Endothelial cell of umbilical vein (primary cell): ENCODE data around the gene INPP4B. TPM values are rescaled to one million over a fixed set of nuclear protein-coding genes. Genes with fewer than 3 reads are reported as not detected.

Experiments used
- BruUV-seq: library from RNA; stranded (reverse); fragments of 400-500 nt; replicated peaks from 2 replicates; lab custom pipeline; 2021; lab: Mats Ljungman, UMichigan
- CTCF ChIA-PET: fragments of 300-600, 350-600 bp; sonication (Branson Sonifier 250); formaldehyde crosslinking; loops from one replicate; lab custom pipeline; 2021; ENCODE audit warnings: antibody characterized with exemption, inconsistent platforms; lab: Charles Lee
- POLR2A ChIA-PET: fragments of 300-600, 350-600 bp; sonication (Branson Sonifier 250); formaldehyde crosslinking; loops from one replicate; lab custom pipeline; 2021; ENCODE audit warnings: antibody characterized with exemption, inconsistent platforms; lab: Charles Lee
- DNase-seq: peaks from one replicate; pipeline ENCODE4 v3.0.0-alpha.2; 2011; ENCODE audit warnings: low read depth, low spot score
- FAIRE-seq: peaks from 2 replicates; lab custom pipeline; 2011; peaks lifted over from hg19 to GRCh38; lab: Jason Lieb, UNC
- H2AFZ ChIP-seq: 2 replicates; pipeline ENCODE4 v1.6.0; 2012; ENCODE audit warnings: low read depth, low read length, control low read depth, inconsistent platforms
- H3K27ac ChIP-seq: 2 replicates; pipeline ENCODE4 v1.5.1; 2011; ENCODE audit warnings: low read depth, mild to moderate bottlenecking, control low read depth, low read length, moderate library complexity; ENCODE audit not compliant: insufficient read depth
- H3K27me3 ChIP-seq, 2 experiments: 2 replicates each; pipeline versions ENCODE4 v1.6.0 to v1.6.1; 2011; ENCODE audit warnings: low read length in 2 of 2, mixed read lengths in 1 of 2; ENCODE audit not compliant: control insufficient read depth in 2 of 2, insufficient read depth in 2 of 2
- H3K36me3 ChIP-seq, 2 experiments: 2 replicates in 1 of 2; 3 replicates in 1 of 2; pipeline ENCODE4 v1.5.1; 2011; ENCODE audit warnings: low read length in 2 of 2, mild to moderate bottlenecking in 1 of 2, moderate library complexity in 1 of 2; ENCODE audit not compliant: control insufficient read depth in 2 of 2, insufficient read depth in 2 of 2; ENCODE audit errors: extremely low read depth in 1 of 2
- H3K4me1 ChIP-seq: 3 replicates; pipeline ENCODE4 v1.5.1; 2011; ENCODE audit warnings: mild to moderate bottlenecking, low read length; ENCODE audit not compliant: control insufficient read depth, insufficient read depth; ENCODE audit errors: extremely low read depth
- H3K4me2 ChIP-seq: 2 replicates; pipeline ENCODE4 v1.6.1; 2011; ENCODE audit warnings: low read length, control low read depth, mixed read lengths; ENCODE audit not compliant: insufficient read depth
- H3K4me3 ChIP-seq, 3 experiments: fragments of 200-600 bp in 1 of 3; sonication (generic), shearing (Covaris generic) in 1 of 3; replicated peaks in 1 of 3; 2 replicates each; pipeline ENCODE4 v1.5.1; 2011 to 2016; ENCODE audit warnings: control low read depth in 3 of 3, low read length in 3 of 3, mild to moderate bottlenecking in 2 of 3, inconsistent platforms in 1 of 3, low read depth in 1 of 3, moderate library complexity in 1 of 3; ENCODE audit not compliant: insufficient read depth in 1 of 3
- H3K79me2 ChIP-seq: 2 replicates; pipeline ENCODE4 v1.6.0; 2012; ENCODE audit warnings: low read length, inconsistent platforms; ENCODE audit not compliant: control insufficient read depth, insufficient read depth
- H3K9ac ChIP-seq: replicated peaks from 2 replicates; pipeline ENCODE3; 2011; ENCODE audit warnings: low read length, control low read depth; ENCODE audit not compliant: insufficient read depth; ENCODE audit errors: extremely low read depth
- H3K9me1 ChIP-seq: replicated peaks from 3 replicates; pipeline ENCODE4 v1.6.0; 2011; ENCODE audit warnings: mild to moderate bottlenecking, low read length; ENCODE audit not compliant: control insufficient read depth, insufficient read depth; ENCODE audit errors: extremely low read depth
- H3K9me3 ChIP-seq: replicated peaks from 2 replicates; pipeline ENCODE4 v1.5.1; 2012; ENCODE audit warnings: low read length, inconsistent platforms; ENCODE audit not compliant: control insufficient read depth, insufficient read depth
- H4K20me1 ChIP-seq: replicated peaks from 2 replicates; pipeline ENCODE3; 2011; ENCODE audit warnings: mild to moderate bottlenecking, low read length; ENCODE audit not compliant: control insufficient read depth, insufficient read depth; ENCODE audit errors: extremely low read depth
- EZH2 ChIP-seq: IDR thresholded peaks from 2 replicates; pipeline ENCODE4 v1.6.1; 2012; ENCODE audit warnings: borderline replicate concordance, low read depth, mild to moderate bottlenecking, moderate library complexity, low read length, inconsistent platforms; ENCODE audit not compliant: severe bottlenecking
- FOS ChIP-seq: IDR thresholded peaks from 2 replicates; pipeline ENCODE4 v1.6.1; 2011; ENCODE audit warnings: mild to moderate bottlenecking, low read length, moderate library complexity, borderline replicate concordance; ENCODE audit not compliant: insufficient read depth
- GATA2 ChIP-seq: IDR thresholded peaks from 2 replicates; pipeline ENCODE4 v1.7.0; 2011; ENCODE audit warnings: low read depth, mild to moderate bottlenecking, moderate library complexity, mixed read lengths, low read length; ENCODE audit not compliant: insufficient read length, insufficient read depth
- JUN ChIP-seq: IDR thresholded peaks from 2 replicates; pipeline ENCODE4 v1.6.1; 2011; ENCODE audit warnings: borderline replicate concordance, low read depth; ENCODE audit not compliant: insufficient read length, insufficient read depth
- MYC ChIP-seq: IDR thresholded peaks from one replicate; pipeline ENCODE4 v1.6.1; 2011; ENCODE audit warnings: mild to moderate bottlenecking, low read depth, low read length
- POLR2A ChIP-seq: IDR thresholded peaks from 2 replicates; pipeline ENCODE4 v1.6.1; 2012; ENCODE audit warnings: low read depth, mild to moderate bottlenecking, control low read depth, low read length
- POLR2AphosphoS5 ChIP-seq: IDR thresholded peaks from 2 replicates; pipeline ENCODE4 v1.6.1; 2012; ENCODE audit warnings: low read depth, mild to moderate bottlenecking, control low read depth, low read length, moderate library complexity; ENCODE audit not compliant: insufficient read depth
- dilution Hi-C: fragments of 300-500 bp; cut with MboI; formaldehyde crosslinking; loops from one replicate; pipeline ENCODE4 v1.15.0; 2019; ENCODE audit warnings: low sequenced_read_pairs; ENCODE audit not compliant: extremely low pct_ligation_motif_present
- intact Hi-C: fragments of 100-400 bp; cut with micrococcal nuclease; formaldehyde crosslinking; loops from one replicate; pipeline ENCODE4 v1.10.0; 2022
- polyA plus RNA-seq, 4 experiments: library from polyadenylated mRNA; depleted of rRNA in 3 of 4; stranded (reverse) in 3 of 4; unstranded in 1 of 4; fragments of >200 nt; gene quantifications; 2 replicates each; pipeline versions ENCODE4 v1.2.1 to v1.2.3, GENCODE V29; 2011 to 2012; ENCODE audit warnings: missing spikeins in 1 of 4
- total RNA-seq: library from RNA; stranded (reverse); gene quantifications from 2 replicates; pipeline ENCODE4 v1.2.3, GENCODE V29; 2021
- TF ChIP-seq, protein P1 (sequence below), 2 donors: IDR thresholded peaks; 1 replicate in 1 of 2; 2 replicates in 1 of 2; pipeline ENCODE4 v1.5.1; 2011; ENCODE audit warnings: low read length in 2 of 2, mild to moderate bottlenecking in 2 of 2, moderate library complexity in 2 of 2, control low read depth in 1 of 2, inconsistent platforms in 1 of 2, low read depth in 1 of 2; ENCODE audit not compliant: insufficient read depth in 1 of 2; ENCODE audit errors: extremely low read depth in 1 of 2
- TF ChIP-seq, protein P2 (sequence below): IDR thresholded peaks from 2 replicates; pipeline ENCODE4 v1.6.1; 2011; ENCODE audit not compliant: insufficient read depth, insufficient read length

INPP4B gene
- total and polyA plus RNA-seq, 2 donors (not counting 3 experiments of a cell fraction or from before 2014, with no cell fraction given) = 0.41 to 3.1 TPM

DNA sequence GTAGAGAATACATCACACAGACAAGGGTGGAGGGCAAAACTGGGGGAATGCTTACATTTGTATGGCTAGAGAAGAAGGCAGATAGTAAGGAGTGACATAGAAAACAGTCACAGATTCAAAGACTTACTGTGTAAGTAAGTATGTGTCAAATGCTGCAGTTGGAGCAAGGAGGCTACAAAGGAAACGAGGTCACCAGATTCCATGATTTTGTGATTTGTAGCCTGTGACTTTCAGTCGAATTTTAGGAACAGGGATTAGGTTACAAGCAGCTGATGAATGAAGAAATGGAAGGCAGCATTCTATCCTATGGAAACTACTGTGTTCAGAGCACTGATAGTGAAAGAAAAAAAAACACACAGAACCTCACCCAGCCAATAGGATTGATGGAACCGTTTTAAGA is 801.8 kb downstream of the INPP4B start:
- Histone ChIP-seq H3K4me3 (no peak overlapping the region), H3K27me3 (no peaks in the 10 kb centered on the region), H4K20me1 (no peaks in the 10 kb centered on the region), H3K79me2 (no peaks in the 10 kb centered on the region), H3K27ac (no peak overlapping the region), H3K9me1 (no peaks in the 10 kb centered on the region), H3K4me1 (no peaks in the 10 kb centered on the region), H3K9me3 (no peaks in the 10 kb centered on the region), H2AFZ (no peak overlapping the region), H3K36me3 (no peaks in the 10 kb centered on the region), H3K4me2 (no peak overlapping the region), H3K9ac (no peak overlapping the region)
- CTCF ChIA-PET = no interaction called here
- no TSS peak for BruUV-seq
- dilution Hi-C loops (no loop called here), intact Hi-C loops (no loop called here)
- FAIRE-seq (no peak), DNase-seq (no peak)
- no peak for TF ChIP-seq POLR2AphosphoS5
- no peak for TF ChIP-seq EZH2
- no peak for TF ChIP-seq JUN
- TF ChIP-seq, protein P1, sequence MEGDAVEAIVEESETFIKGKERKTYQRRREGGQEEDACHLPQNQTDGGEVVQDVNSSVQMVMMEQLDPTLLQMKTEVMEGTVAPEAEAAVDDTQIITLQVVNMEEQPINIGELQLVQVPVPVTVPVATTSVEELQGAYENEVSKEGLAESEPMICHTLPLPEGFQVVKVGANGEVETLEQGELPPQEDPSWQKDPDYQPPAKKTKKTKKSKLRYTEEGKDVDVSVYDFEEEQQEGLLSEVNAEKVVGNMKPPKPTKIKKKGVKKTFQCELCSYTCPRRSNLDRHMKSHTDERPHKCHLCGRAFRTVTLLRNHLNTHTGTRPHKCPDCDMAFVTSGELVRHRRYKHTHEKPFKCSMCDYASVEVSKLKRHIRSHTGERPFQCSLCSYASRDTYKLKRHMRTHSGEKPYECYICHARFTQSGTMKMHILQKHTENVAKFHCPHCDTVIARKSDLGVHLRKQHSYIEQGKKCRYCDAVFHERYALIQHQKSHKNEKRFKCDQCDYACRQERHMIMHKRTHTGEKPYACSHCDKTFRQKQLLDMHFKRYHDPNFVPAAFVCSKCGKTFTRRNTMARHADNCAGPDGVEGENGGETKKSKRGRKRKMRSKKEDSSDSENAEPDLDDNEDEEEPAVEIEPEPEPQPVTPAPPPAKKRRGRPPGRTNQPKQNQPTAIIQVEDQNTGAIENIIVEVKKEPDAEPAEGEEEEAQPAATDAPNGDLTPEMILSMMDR (IDR thresholded peaks at IDR 0.05; ENCODE audit: extremely low read depth in 1 of 2, insufficient read depth in 1 of 2, low read depth in 1 of 2, low read length in 2 of 2) = no peak
- TF ChIP-seq GATA2 = no peak
- no peak for TF ChIP-seq POLR2A
- TF ChIP-seq, protein P2, sequence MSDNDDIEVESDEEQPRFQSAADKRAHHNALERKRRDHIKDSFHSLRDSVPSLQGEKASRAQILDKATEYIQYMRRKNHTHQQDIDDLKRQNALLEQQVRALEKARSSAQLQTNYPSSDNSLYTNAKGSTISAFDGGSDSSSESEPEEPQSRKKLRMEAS = no peak
- TF ChIP-seq MYC = no peak
- TF ChIP-seq FOS = no peak
- POLR2A ChIA-PET = no interaction called here
